ENCODE data around the gene AHSG.

The AHSG gene

DNA sequence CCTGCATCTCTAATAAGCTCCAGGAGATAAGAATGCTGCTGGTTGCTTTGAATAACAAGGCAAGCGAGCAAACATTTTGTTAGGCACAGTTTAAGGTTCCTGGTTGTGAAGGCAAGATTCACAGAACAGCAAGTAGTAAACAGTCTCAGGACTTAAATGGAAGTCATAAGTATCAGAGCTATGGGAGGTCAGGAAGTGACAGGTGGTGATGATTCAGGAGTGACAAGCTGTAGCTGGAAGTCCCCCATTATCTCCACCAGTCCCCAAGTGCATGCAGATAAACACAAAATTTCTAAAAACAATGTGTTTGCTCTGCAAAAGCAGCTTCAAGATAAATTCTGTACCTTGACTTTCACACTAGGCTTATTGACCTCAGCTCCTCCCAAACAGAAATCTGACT is 30.6 kb downstream of the AHSG start:
- no peak for DNase-seq (ENCODE audit: low read depth)
- H3K4me3 ChIP-seq (ENCODE audit: low read depth, low read length) = no peak overlapping the region
- TF ChIP-seq, protein P1, sequence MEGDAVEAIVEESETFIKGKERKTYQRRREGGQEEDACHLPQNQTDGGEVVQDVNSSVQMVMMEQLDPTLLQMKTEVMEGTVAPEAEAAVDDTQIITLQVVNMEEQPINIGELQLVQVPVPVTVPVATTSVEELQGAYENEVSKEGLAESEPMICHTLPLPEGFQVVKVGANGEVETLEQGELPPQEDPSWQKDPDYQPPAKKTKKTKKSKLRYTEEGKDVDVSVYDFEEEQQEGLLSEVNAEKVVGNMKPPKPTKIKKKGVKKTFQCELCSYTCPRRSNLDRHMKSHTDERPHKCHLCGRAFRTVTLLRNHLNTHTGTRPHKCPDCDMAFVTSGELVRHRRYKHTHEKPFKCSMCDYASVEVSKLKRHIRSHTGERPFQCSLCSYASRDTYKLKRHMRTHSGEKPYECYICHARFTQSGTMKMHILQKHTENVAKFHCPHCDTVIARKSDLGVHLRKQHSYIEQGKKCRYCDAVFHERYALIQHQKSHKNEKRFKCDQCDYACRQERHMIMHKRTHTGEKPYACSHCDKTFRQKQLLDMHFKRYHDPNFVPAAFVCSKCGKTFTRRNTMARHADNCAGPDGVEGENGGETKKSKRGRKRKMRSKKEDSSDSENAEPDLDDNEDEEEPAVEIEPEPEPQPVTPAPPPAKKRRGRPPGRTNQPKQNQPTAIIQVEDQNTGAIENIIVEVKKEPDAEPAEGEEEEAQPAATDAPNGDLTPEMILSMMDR (IDR thresholded peaks at IDR 0.05; ENCODE audit: low read depth, low read length) = no peak
- TF ChIP-seq POLR2A (IDR thresholded peaks at IDR 0.05; ENCODE audit: extremely low read depth, insufficient read length) (no peak), MYC (IDR thresholded peaks at IDR 0.05; ENCODE audit: low read depth, low read length) (no peak)
- TF ChIP-seq, protein P2, sequence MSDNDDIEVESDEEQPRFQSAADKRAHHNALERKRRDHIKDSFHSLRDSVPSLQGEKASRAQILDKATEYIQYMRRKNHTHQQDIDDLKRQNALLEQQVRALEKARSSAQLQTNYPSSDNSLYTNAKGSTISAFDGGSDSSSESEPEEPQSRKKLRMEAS (IDR thresholded peaks at IDR 0.05; ENCODE audit: low read depth, low read length) = no peak

DNA sequence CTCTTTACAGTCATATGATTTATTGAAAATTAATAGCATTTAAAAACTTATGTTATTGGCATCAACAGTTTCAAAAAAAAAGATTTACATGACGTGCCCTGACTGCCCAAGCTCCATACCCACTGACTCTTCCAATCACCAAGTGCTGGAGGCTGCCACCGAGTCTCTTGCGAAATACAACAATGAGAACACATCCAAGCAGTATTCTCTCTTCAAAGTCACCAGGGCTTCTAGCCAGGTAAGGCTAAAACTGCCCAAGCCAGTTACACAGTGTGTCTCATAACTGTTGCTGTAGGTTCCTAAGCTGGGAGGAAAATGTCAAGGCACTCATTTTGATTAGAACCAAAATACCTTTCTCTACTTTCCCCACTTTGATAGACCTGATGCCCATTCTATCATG is 31.8 kb downstream of the AHSG start:
- TF ChIP-seq MYC (IDR thresholded peaks at IDR 0.05; ENCODE audit: low read depth, low read length) = no peak
- TF ChIP-seq, protein P1 (IDR thresholded peaks at IDR 0.05; ENCODE audit: low read depth, low read length) = no peak
- no peak for TF ChIP-seq POLR2A (IDR thresholded peaks at IDR 0.05; ENCODE audit: extremely low read depth, insufficient read length)
- TF ChIP-seq, protein P2 (IDR thresholded peaks at IDR 0.05; ENCODE audit: low read depth, low read length) = no peak
- no peak for DNase-seq (ENCODE audit: low read depth)
- H3K4me3 ChIP-seq (ENCODE audit: low read depth, low read length) = no peak overlapping the region

DNA sequence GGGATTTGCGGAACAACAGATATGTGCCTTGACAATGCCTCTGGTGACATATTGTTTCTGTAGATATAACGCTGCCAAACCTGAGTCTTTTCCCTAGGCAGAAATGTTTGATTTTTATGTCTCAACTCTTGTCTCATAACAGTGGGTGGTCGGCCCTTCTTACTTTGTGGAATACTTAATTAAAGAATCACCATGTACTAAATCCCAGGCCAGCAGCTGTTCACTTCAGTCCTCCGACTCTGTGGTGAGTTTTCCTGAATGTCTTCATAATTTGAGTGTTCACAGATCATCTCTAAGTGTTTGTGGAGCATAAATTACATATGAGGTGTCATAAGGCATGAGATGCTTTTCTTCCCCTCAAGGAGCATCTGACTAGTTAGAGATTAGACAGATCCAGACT is 33.2 kb downstream of the AHSG start:
- TF ChIP-seq, protein P2 (IDR thresholded peaks at IDR 0.05; ENCODE audit: low read depth, low read length) = no peak
- no peak for TF ChIP-seq MYC (IDR thresholded peaks at IDR 0.05; ENCODE audit: low read depth, low read length)
- no peak for TF ChIP-seq POLR2A (IDR thresholded peaks at IDR 0.05; ENCODE audit: extremely low read depth, insufficient read length)
- TF ChIP-seq, protein P1 (IDR thresholded peaks at IDR 0.05; ENCODE audit: low read depth, low read length) = no peak
- DNase-seq (ENCODE audit: low read depth) = no peak
- H3K4me3 ChIP-seq (ENCODE audit: low read depth, low read length) = no peak overlapping the region

DNA sequence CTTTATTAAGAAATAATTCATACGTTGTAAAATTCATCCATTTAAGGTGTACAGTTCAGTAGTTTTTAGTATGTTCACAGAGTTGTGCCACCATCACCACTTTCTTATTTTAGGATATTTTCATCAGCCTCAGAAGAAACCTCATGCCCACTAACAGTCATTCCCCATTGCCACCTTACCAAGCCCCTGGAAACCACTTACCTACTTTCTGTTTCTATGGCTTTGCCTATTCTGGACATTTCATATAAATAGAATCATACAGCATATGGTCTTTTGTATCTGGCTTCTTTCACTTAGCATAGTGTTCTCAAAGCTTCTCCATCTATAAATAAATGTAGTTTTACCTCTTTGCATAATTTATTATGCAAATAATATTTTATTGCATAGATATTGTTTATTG is 34.0 kb downstream of the AHSG start:
- H3K4me3 ChIP-seq (ENCODE audit: low read depth, low read length) = no peak overlapping the region
- TF ChIP-seq, protein P2 (IDR thresholded peaks at IDR 0.05; ENCODE audit: low read depth, low read length) = no peak
- TF ChIP-seq POLR2A (IDR thresholded peaks at IDR 0.05; ENCODE audit: extremely low read depth, insufficient read length) = no peak
- TF ChIP-seq, protein P1 (IDR thresholded peaks at IDR 0.05; ENCODE audit: low read depth, low read length) = no peak
- DNase-seq (ENCODE audit: low read depth) = no peak

DNA sequence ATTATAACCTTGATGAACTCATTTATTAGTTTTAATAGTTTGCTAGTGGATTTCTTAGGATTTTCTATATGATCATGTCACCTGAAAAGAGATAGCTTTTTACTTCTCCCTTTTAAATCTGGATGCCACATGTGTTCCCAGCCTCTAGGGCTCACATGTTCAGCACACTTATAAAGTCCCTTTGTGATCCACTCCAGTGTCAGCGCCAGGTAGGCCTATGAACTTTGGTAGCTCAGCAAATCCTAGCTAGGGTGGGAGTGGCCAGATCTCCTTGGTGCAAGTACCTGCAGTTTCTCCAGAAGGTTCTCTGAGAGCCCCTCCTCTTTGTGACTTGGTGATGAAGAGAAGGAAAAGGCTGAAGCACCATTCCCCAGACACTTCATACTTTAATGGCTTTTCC is 36.0 kb downstream of the AHSG start:
- TF ChIP-seq MYC (IDR thresholded peaks at IDR 0.05; ENCODE audit: low read depth, low read length) = no peak
- no peak for TF ChIP-seq POLR2A (IDR thresholded peaks at IDR 0.05; ENCODE audit: extremely low read depth, insufficient read length)
- TF ChIP-seq, protein P1 (IDR thresholded peaks at IDR 0.05; ENCODE audit: low read depth, low read length) = no peak
- TF ChIP-seq, protein P2 (IDR thresholded peaks at IDR 0.05; ENCODE audit: low read depth, low read length) = no peak
- no peak for DNase-seq (ENCODE audit: low read depth)
- H3K4me3 ChIP-seq (ENCODE audit: low read depth, low read length) = no peak overlapping the region

All from NB4 (cell line).